Trophoblast cell (in vitro differentiated cells and primary cell): ENCODE data around the gene ABHD14A.

ENCODE experiments used
- DNase-seq, 2 donors: peaks; one replicate each; pipeline ENCODE4 v3.0.0-alpha.2; 2016
- H2AFZ ChIP-seq: 2 replicates; pipeline ENCODE4 v1.6.1; 2013; ENCODE audit warnings: low read length, moderate library complexity, mild to moderate bottlenecking; ENCODE audit not compliant: insufficient read depth, poor library complexity
- H2AK5ac ChIP-seq: 2 replicates; pipeline ENCODE4 v1.6.1; 2013; ENCODE audit warnings: mild to moderate bottlenecking, low read length
- H2BK120ac ChIP-seq: 2 replicates; pipeline ENCODE4 v1.6.1; 2013; ENCODE audit warnings: low read length, mild to moderate bottlenecking, moderate library complexity; ENCODE audit not compliant: insufficient read depth, poor library complexity
- H2BK12ac ChIP-seq: 2 replicates; pipeline ENCODE4 v1.6.1; 2013; ENCODE audit warnings: mild to moderate bottlenecking, low read length, moderate library complexity
- H2BK5ac ChIP-seq: 2 replicates; pipeline ENCODE4 v1.6.1; 2013; ENCODE audit warnings: low read length, low read depth, moderate library complexity, mild to moderate bottlenecking; ENCODE audit not compliant: poor library complexity
- H3K14ac ChIP-seq: 2 replicates; pipeline ENCODE4 v1.6.1; 2013; ENCODE audit warnings: mild to moderate bottlenecking, low read length
- H3K18ac ChIP-seq: 2 replicates; pipeline ENCODE4 v1.6.1; 2013; ENCODE audit warnings: mild to moderate bottlenecking, low read length
- H3K23ac ChIP-seq: 2 replicates; pipeline ENCODE4 v1.6.1; 2013; ENCODE audit warnings: low read length
- H3K27ac ChIP-seq: 2 replicates; pipeline ENCODE4 v1.5.1; 2013; ENCODE audit warnings: low read depth, mild to moderate bottlenecking, inconsistent platforms, low read length, moderate library complexity
- H3K27me3 ChIP-seq: 2 replicates; pipeline ENCODE4 v1.6.1; 2013; ENCODE audit warnings: inconsistent platforms, mild to moderate bottlenecking, low read length, moderate library complexity; ENCODE audit not compliant: insufficient read depth
- H3K36me3 ChIP-seq, 2 experiments: 1 replicate in 1 of 2; 2 replicates in 1 of 2; pipeline ENCODE4 v1.6.1; 2013; ENCODE audit warnings: low read length in 2 of 2, mild to moderate bottlenecking in 2 of 2, moderate library complexity in 1 of 2; ENCODE audit not compliant: insufficient read depth in 2 of 2, control insufficient read depth in 1 of 2
- H3K4ac ChIP-seq: 2 replicates; pipeline ENCODE4 v1.6.1; 2013; ENCODE audit warnings: low read depth, mild to moderate bottlenecking, low read length, moderate library complexity
- H3K4me1 ChIP-seq, 2 experiments: 1 replicate in 1 of 2; 2 replicates in 1 of 2; pipeline ENCODE4 v1.6.1; 2013; ENCODE audit warnings: low read length in 2 of 2, mild to moderate bottlenecking in 2 of 2, moderate library complexity in 1 of 2; ENCODE audit not compliant: insufficient read depth in 2 of 2, control insufficient read depth in 1 of 2
- H3K4me2 ChIP-seq: 2 replicates; pipeline ENCODE4 v1.6.1; 2013; ENCODE audit warnings: inconsistent platforms, mild to moderate bottlenecking, low read length, moderate library complexity
- H3K4me3 ChIP-seq: 2 replicates; pipeline ENCODE4 v1.5.1; 2013; ENCODE audit warnings: mild to moderate bottlenecking, low read depth, low read length, inconsistent platforms
- H3K79me1 ChIP-seq: one replicate; pipeline ENCODE4 v1.6.1; 2013; ENCODE audit warnings: low read length
- H3K79me2 ChIP-seq: 2 replicates; pipeline ENCODE4 v1.6.1; 2013; ENCODE audit warnings: low read length, mild to moderate bottlenecking; ENCODE audit not compliant: control insufficient read depth, insufficient read depth, poor library complexity
- H3K9ac ChIP-seq: 2 replicates; pipeline ENCODE4 v1.6.1; 2013; ENCODE audit warnings: mild to moderate bottlenecking, low read length
- H3K9me3 ChIP-seq: 2 replicates; pipeline ENCODE4 v1.6.1; 2013; ENCODE audit warnings: low read depth, mild to moderate bottlenecking, control low read depth, inconsistent platforms, low read length; ENCODE audit not compliant: insufficient read depth
- H4K12ac ChIP-seq: 2 replicates; pipeline ENCODE4 v1.6.1; 2013; ENCODE audit warnings: low read depth, mild to moderate bottlenecking, low read length, moderate library complexity
- H4K8ac ChIP-seq: 2 replicates; pipeline ENCODE4 v1.6.1; 2013; ENCODE audit warnings: low read depth, mild to moderate bottlenecking, low read length, moderate library complexity
- H4K91ac ChIP-seq: one replicate; pipeline ENCODE4 v1.6.1; 2013; ENCODE audit warnings: low read depth, mild to moderate bottlenecking, low read length, moderate library complexity
- WGBS: extraction: QIAGEN DNeasy Blood & Tissue Kit; methylation state at CpG from one replicate; pipeline ENCODE4 v1.1.7; 2013; ENCODE audit warnings: missing lambda C conversion rate; ENCODE audit not compliant: insufficient read length, insufficient coverage; ENCODE audit errors: extremely low coverage; 5-methylcytosine and 5-hydroxymethylcytosine counted together

ABHD14A gene

DNA sequence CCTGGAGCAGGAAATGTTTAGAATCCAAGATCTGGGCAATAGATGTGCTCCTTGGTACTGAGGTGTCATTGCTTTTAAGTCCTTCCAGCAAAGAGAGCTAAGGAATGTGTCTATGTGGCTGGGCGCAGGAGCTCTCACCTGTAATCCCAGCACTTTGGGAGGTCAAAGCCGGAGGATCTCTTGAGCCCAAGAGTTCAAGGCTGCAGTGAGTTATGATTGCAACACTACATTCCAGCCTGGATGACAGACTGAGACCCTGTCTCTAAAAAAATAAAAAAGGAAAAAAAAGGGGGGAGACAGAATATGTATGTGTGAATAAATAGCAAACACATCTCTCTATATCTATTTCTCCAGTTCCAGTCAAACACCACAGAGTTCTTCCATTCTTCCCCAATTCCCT, 24.0 kb upstream of the ABHD14A start:
- Histone ChIP-seq H2AFZ (no peak overlapping the region), H2BK120ac (no peak overlapping the region), H4K8ac (no peak overlapping the region), H4K91ac (no peak overlapping the region), H3K4me3 (no peak overlapping the region), H4K12ac (no peak overlapping the region), H3K36me3 (no peaks in the 10 kb centered on the region), H3K9me3 (peaks cover 2% of the 10 kb centered on the region), H3K23ac (no peak overlapping the region), H3K18ac (no peak overlapping the region), H3K27ac (no peak overlapping the region), H2BK12ac (no peak overlapping the region), H2BK5ac (no peak overlapping the region), H3K79me2 (no peaks in the 10 kb centered on the region), H3K79me1 (no peaks in the 10 kb centered on the region), H3K4me2 (no peak overlapping the region), H2AK5ac (no peak overlapping the region), H3K4ac (no peak overlapping the region), H3K14ac (no peak overlapping the region), H3K4me1 (peaks cover 6 to 8% of the 10 kb centered on the region in 2 experiments), H3K27me3 (peaks cover 19% of the 10 kb centered on the region), H3K9ac (no peak overlapping the region)
- DNase-seq, result no peak
- WGBS, result no CpG with 5 or more reads among the region's 2 CpGs

DNA sequence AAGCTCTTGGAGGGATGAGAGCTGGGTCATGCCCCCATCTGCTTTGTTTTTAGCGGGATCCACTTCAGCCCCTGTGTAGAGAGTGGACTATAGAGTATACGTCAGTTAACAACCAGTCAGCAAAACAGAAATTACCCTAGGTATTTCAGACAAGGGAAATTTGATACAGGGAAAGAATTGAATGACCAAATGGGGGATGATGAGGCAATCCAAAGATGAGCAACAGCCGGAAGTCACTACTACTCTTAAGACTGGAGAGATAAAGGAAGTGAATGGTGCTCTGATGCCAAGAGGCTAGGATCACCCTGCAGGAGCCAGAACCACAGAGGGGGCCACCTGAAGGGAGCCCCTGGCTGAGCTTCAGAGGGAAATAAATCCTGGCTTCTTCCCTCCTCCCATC, 21.4 kb upstream of the ABHD14A start:
- Histone ChIP-seq H3K79me2 (no peaks in the 10 kb centered on the region), H2BK12ac (no peak overlapping the region), H3K14ac (no peak overlapping the region), H4K8ac (no peak overlapping the region), H3K4me1 (peaks cover 7 to 17% of the 10 kb centered on the region in 2 experiments), H2BK120ac (no peak overlapping the region), H2BK5ac (no peak overlapping the region), H3K27me3 (peaks cover 28% of the 10 kb centered on the region), H3K18ac (no peak overlapping the region), H3K4me3 (no peak overlapping the region), H3K27ac (no peak overlapping the region), H3K9me3 (peaks cover 3% of the 10 kb centered on the region), H3K36me3 (peaks cover 9% of the 10 kb centered on the region in 2 experiments), H3K4me2 (no peak overlapping the region), H4K12ac (no peak overlapping the region), H3K4ac (no peak overlapping the region), H2AFZ (no peak overlapping the region), H2AK5ac (no peak overlapping the region), H3K23ac (no peak overlapping the region), H3K9ac (no peak overlapping the region), H4K91ac (no peak overlapping the region), H3K79me1 (no peaks in the 10 kb centered on the region)
- DNase-seq, result peak in 1 of 2 donors; percentile 20
- WGBS, result no CpG with 5 or more reads among the region's 3 CpGs

DNA sequence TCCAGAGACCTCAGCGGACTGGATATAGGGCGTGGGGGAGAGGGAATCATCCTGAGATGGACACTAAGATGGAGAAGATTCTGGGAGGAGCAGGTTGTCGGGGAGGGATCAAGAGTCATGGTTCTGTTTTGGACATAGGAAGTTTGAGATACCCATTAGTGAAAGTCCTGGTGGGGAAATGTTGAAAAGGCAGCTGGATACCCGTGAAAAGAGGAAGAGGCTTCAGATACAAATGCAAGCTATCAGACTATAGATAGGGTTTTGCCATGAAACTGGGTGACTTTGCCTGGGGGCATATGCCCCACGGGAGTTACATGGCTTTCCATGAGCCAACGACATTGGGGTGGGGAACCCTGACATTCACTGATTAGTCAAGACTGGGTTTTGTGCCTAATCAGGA, 20.8 kb upstream of the ABHD14A start:
- Histone ChIP-seq H2BK5ac (no peak overlapping the region), H2BK120ac (no peak overlapping the region)
- no CpG with 5 or more reads among the region's 6 CpGs for WGBS

DNA sequence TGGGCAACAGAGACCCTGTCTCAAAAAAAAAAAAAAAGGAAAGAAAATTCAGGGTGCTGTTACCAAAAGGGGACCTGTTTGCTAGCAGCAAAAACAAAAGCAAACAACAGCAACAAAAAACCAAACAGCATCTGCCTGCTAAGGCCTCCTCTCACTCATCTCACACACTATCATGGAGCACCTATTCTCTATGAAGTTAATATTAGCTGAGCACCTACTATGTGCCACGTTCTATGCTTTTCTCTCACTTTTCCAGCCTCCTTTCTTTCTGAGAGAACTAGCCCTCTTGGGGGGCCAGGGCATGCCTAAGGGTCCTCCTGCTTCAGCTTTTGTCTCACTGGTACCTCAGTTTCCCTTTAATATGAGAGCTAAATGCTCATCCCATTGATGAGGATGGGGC, 20.2 kb upstream of the ABHD14A start:
- no peak overlapping the region for H3K4me3 ChIP-seq
- H3K27ac ChIP-seq, result no peak overlapping the region
- H3K9me3 ChIP-seq, result peaks cover 3% of the 10 kb centered on the region
- no peak overlapping the region for H2AFZ ChIP-seq
- H3K4ac ChIP-seq, result no peak overlapping the region
- no peak overlapping the region for H4K91ac ChIP-seq
- peaks cover 7 to 17% of the 10 kb centered on the region in 2 experiments for H3K4me1 ChIP-seq
- no peak overlapping the region for H3K23ac ChIP-seq
- H2BK5ac ChIP-seq, result no peak overlapping the region
- no peaks in the 10 kb centered on the region for H3K79me1 ChIP-seq
- peaks cover 28% of the 10 kb centered on the region for H3K27me3 ChIP-seq
- no peak overlapping the region for H3K4me2 ChIP-seq
- no peak overlapping the region for H2BK120ac ChIP-seq
- no peaks in the 10 kb centered on the region for H3K79me2 ChIP-seq
- no peak overlapping the region for H3K9ac ChIP-seq
- H2BK12ac ChIP-seq, result no peak overlapping the region
- no peak overlapping the region for H3K14ac ChIP-seq
- H4K12ac ChIP-seq, result no peak overlapping the region
- H4K8ac ChIP-seq, result no peak overlapping the region
- no peak overlapping the region for H2AK5ac ChIP-seq
- peaks cover 16 to 21% of the 10 kb centered on the region in 2 experiments for H3K36me3 ChIP-seq
- no peak for DNase-seq
- H3K18ac ChIP-seq, result no peak overlapping the region
- no CpG with 5 or more reads among the region's 1 CpG for WGBS

More for the DNA sequence above, 20.8 kb upstream of the ABHD14A start:
- Histone ChIP-seq H3K79me2 (no peaks in the 10 kb centered on the region), H2BK12ac (no peak overlapping the region), H3K27ac (no peak overlapping the region), H3K9me3 (peaks cover 3% of the 10 kb centered on the region), H3K4me2 (no peak overlapping the region), H4K8ac (no peak overlapping the region), H3K27me3 (peaks cover 28% of the 10 kb centered on the region), H3K4ac (no peak overlapping the region), H3K14ac (no peak overlapping the region), H3K23ac (no peak overlapping the region), H3K4me3 (no peak overlapping the region), H3K18ac (no peak overlapping the region), H3K36me3 (peaks cover 15 to 16% of the 10 kb centered on the region in 2 experiments), H3K79me1 (no peaks in the 10 kb centered on the region), H2AK5ac (no peak overlapping the region), H3K4me1 (peaks cover 7 to 17% of the 10 kb centered on the region in 2 experiments), H2AFZ (no peak overlapping the region), H4K12ac (no peak overlapping the region), H4K91ac (no peak overlapping the region), H3K9ac (no peak overlapping the region)
- DNase-seq, result no peak
